K562 (cell line): ENCODE measurements around the gene B3GNT9. TPM values are rescaled to one million over a fixed set of nuclear protein-coding genes. Genes with fewer than 3 reads are reported as not detected.

Experiments used
- BCLAF1 ChIP-seq, 2 experiments: fragments of 450-650 bp in 1 of 2; IDR thresholded peaks; 2 replicates each; pipeline ENCODE4 v1.6.1; 2011 to 2017; ENCODE audit warnings: low read depth in 2 of 2, antibody characterized with exemption in 1 of 2, borderline replicate concordance in 1 of 2, low read length in 1 of 2, mild to moderate bottlenecking in 1 of 2, mixed read lengths in 1 of 2; ENCODE audit not compliant: control insufficient read depth in 1 of 2
- GABPB2 ChIP-seq: fragments of 250-450 bp; sonication (Bioruptor Pico); conservative IDR thresholded peaks from 2 replicates; pipeline ENCODE4 v1.5.1; 2021; ENCODE audit warnings: mild to moderate bottlenecking
- GATAD2A ChIP-seq: fragments of 450-650 bp; IDR thresholded peaks from 2 replicates; pipeline ENCODE4 v1.6.1; 2017
- KAT7 ChIP-seq: sonication (generic); formaldehyde crosslinking; IDR thresholded peaks from 2 replicates; pipeline ENCODE4 v1.8.0; 2022; ENCODE audit warnings: missing genetic modification reagents, mild to moderate bottlenecking, borderline replicate concordance
- MAZ ChIP-seq, 2 experiments: fragments of 450-650 bp in 1 of 2; sonication (generic) in 1 of 2; formaldehyde crosslinking; IDR thresholded peaks in 1 of 2; conservative IDR thresholded peaks in 1 of 2; 2 replicates each; pipeline versions ENCODE4 v1.4.0 to v1.5.0; 2020; ENCODE audit warnings: mild to moderate bottlenecking in 1 of 2, missing genetic modification reagents in 1 of 2
- NFE2 ChIP-seq: IDR thresholded peaks from 2 replicates; pipeline ENCODE4 v1.6.1; 2014; ENCODE audit warnings: antibody characterized with exemption, low read depth
- SMARCE1 ChIP-seq: fragments of 450-650 bp; IDR thresholded peaks from 2 replicates; pipeline ENCODE4 v1.7.1; 2016; ENCODE audit warnings: mild to moderate bottlenecking
- ZNF134 ChIP-seq: fragments of 250-450 bp; sonication (Bioruptor Pico); conservative IDR thresholded peaks from 2 replicates; pipeline ENCODE4 v1.4.0; 2020
- ZNF311 ChIP-seq: fragments of 250-450 bp; sonication (Bioruptor Pico); IDR thresholded peaks from 2 replicates; pipeline ENCODE4 v1.4.0; 2020; ENCODE audit warnings: mild to moderate bottlenecking, moderate library complexity
- ZNF830 ChIP-seq: fragments of 250-450 bp; sonication (Bioruptor Pico); IDR thresholded peaks from 2 replicates; pipeline ENCODE4 v1.5.0; 2021; ENCODE audit warnings: mild to moderate bottlenecking
- polyA plus RNA-seq, 8 experiments: library from polyadenylated mRNA; depleted of rRNA in 4 of 8; stranded (reverse) in 5 of 8; unstranded in 3 of 8; fragments of >200 nt; fragmentation: Nextera tagmentation in 2 of 8; fragmentation: Illumina TruSeq in 1 of 8; extraction: Ambion mirVana in 2 of 8; extraction: Trizol in 1 of 8; gene quantifications; 2 replicates each; pipeline versions ENCODE4 v1.2.1 to v1.2.3, GENCODE V29; 2011 to 2014; ENCODE audit warnings: inconsistent platforms in 1 of 8, missing spikeins in 1 of 8
- total RNA-seq, 7 experiments: library from RNA; depleted of rRNA in 6 of 7; stranded (reverse); fragments of >200 nt in 6 of 7; fragmentation: Illumina TruSeq in 2 of 7; extraction: Trizol in 2 of 7; gene quantifications; 2 replicates each; pipeline versions ENCODE4 v1.2.1 to v1.2.3, GENCODE V29; 2011 to 2021; ENCODE audit warnings: low replicate concordance in 1 of 7

Gene B3GNT9
- total and polyA plus RNA-seq, 9 of the 15 experiments (the other 6 are each of a cell fraction or from before 2014, with no cell fraction given), result 0.01 to 1.8 (median 1.1) TPM; not detected in 1

- TF ChIP-seq BCLAF1 (IDR thresholded peaks at IDR 0.05; ENCODE audit: borderline replicate concordance in 1 of 2, control insufficient read depth in 1 of 2, low read depth in 2 of 2, low read length in 1 of 2) (no peak), ZNF134 (CRISPR knock-in tag) (no peak), SMARCE1 (no peak), NFE2 (no peak), GATAD2A (no peak), GABPB2 (CRISPR knock-in tag) (no peak), ZNF830 (no peak), ZNF311 (CRISPR knock-in tag) (no peak), KAT7 (CRISPR knock-in tag) (no peak), MAZ (CRISPR knock-in tag; conservative IDR thresholded peaks at IDR 0.05 in 1 of 2, IDR thresholded peaks at IDR 0.05 in 1 of 2) (no peak)
Observed at GRCh38 chr16:67180166-67180565, 29.4 kb upstream of the B3GNT9 start (continued).
